ENCODE results near the gene MIA2. TPM values are rescaled to one million over a fixed set of nuclear protein-coding genes. Genes with fewer than 3 reads are reported as not detected.
"Not testable (repeated sequence)": the region's sequence is repeated elsewhere in the genome, so short reads cannot be mapped to it uniquely, and the experiment has no call there.

MIA2 gene
- total and polyA plus RNA-seq, 3 experiments from 2014 or later, result 19.5 to 27.8 (median 21.0) TPM

GRCh38 chr14:39258782-39259545, 25.2 kb downstream of the MIA2 start:
- Mint-ChIP-seq H3K27ac (peak overlapping the region in 1 of 8 donors; percentile 13), H3K36me3 (peaks cover 0 to 27% (median 1%) of the 10 kb centered on the region in 3 donors), H3K4me1 (no peaks in the 10 kb centered on the region), H3K9me3 (peaks cover 0 to 14% (median 5%) of the 10 kb centered on the region in 5 donors), H3K4me3 (no peak overlapping the region), H3K27me3 (no peaks in the 10 kb centered on the region)
- no peak overlapping the region for H3K27ac ChIP-seq (ENCODE audit: low read depth, low read length)
- H3K9me3 ChIP-seq (ENCODE audit: low read length), result no peaks in the 10 kb centered on the region
- H3K4me3 ChIP-seq (ENCODE audit: low read length), result no peak overlapping the region
- H3K36me3 ChIP-seq (ENCODE audit: insufficient read depth, low read length), result no peaks in the 10 kb centered on the region
- no peak for DNase-seq
- ChIA-PET CTCF (interaction anchor here (0.8 kb wide), 1 partner anchor 21 kb away, joined by 3 read pairs; no protein-coding TSS in a partner anchor), POLR2A (interaction anchor here (0.7 kb wide), 1 partner anchor 32 kb away, joined by 8 read pairs; no protein-coding TSS in a partner anchor)
- no peaks in the 10 kb centered on the region for H3K4me1 ChIP-seq (ENCODE audit: insufficient read depth, low read length)
- no peaks in the 10 kb centered on the region for H3K27me3 ChIP-seq (ENCODE audit: insufficient read depth, low read length, poor library complexity, severe bottlenecking)

DNA sequence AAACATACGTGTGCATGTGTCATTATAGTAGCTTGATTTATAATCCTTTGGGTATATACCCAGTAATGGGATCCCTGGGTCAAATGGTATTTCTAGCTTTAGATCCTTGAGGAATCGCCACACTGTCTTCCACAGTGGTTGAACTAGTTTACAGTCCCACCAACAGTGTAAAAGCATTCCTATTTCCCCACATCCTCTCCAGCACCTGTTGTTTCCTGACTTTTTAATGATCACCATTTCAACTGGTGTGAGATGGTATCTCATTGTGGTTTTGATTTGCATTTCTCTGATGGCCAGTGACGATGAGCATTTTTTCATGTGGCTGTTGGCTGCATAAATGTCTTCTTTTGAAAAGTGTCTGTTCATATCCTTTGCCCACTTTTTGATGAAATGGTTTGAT, 26.4 kb downstream of the MIA2 start:
- H3K4me1 ChIP-seq (ENCODE audit: insufficient read depth, low read length); H3K27ac ChIP-seq (ENCODE audit: low read depth, low read length); H3K27me3 ChIP-seq (ENCODE audit: insufficient read depth, low read length, poor library complexity, severe bottlenecking); H3K27ac Mint-ChIP-seq; H3K4me3 ChIP-seq (ENCODE audit: low read length); H3K36me3 ChIP-seq (ENCODE audit: insufficient read depth, low read length); H3K27me3 Mint-ChIP-seq; DNase-seq; H3K9me3 ChIP-seq (ENCODE audit: low read length); H3K4me1 Mint-ChIP-seq; POLR2A ChIA-PET; H3K4me3 Mint-ChIP-seq: not testable (repeated sequence)
- peaks cover 0 to 27% (median 0%) of the 10 kb centered on the region in 3 donors for H3K36me3 Mint-ChIP-seq
- CTCF ChIA-PET, result interaction anchor here (0.9 kb wide), 1 partner anchor 157 kb away, joined by 3 read pairs; the partner anchor contains the start of gene SEC23A
- peaks cover 0 to 14% (median 5%) of the 10 kb centered on the region in 5 donors for H3K9me3 Mint-ChIP-seq

DNA sequence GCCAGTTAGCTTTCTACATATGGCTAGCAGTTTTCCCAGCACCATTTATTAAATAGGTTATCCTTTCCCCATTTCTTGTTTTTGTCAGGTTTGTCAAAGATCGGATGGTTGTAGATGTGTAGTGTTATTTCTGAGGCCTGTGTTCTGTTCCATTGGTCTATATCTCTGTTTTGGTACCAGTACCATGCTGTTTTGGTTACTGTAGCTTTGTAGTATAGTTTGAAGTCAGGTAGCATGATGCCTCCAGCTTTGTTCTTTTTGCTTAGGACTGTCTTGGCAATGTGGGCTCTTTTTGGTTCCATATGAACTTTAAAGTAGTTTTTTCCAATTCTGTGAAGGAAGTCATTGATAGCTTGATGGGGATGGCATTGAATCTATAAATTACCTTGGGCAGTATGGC, 28.5 kb downstream of the MIA2 start:
- H3K27ac ChIP-seq (ENCODE audit: low read depth, low read length); H3K9me3 ChIP-seq (ENCODE audit: low read length); POLR2A ChIA-PET; H3K36me3 ChIP-seq (ENCODE audit: insufficient read depth, low read length); H3K27me3 Mint-ChIP-seq; CTCF ChIA-PET; H3K27me3 ChIP-seq (ENCODE audit: insufficient read depth, low read length, poor library complexity, severe bottlenecking); DNase-seq; H3K4me3 ChIP-seq (ENCODE audit: low read length); H3K4me1 ChIP-seq (ENCODE audit: insufficient read depth, low read length): not testable (repeated sequence)
- Mint-ChIP-seq H3K4me3 (peak overlapping the region in 1 of 7 donors; percentile 56), H3K9me3 (peaks cover 0 to 13% (median 3%) of the 10 kb centered on the region in 5 donors), H3K4me1 (peaks cover 10 to 15% (median 13%) of the 10 kb centered on the region in 3 donors), H3K36me3 (peaks cover 0 to 23% (median 9%) of the 10 kb centered on the region in 3 donors), H3K27ac (peak overlapping the region in 1 of 8 donors; percentile 29)

DNA sequence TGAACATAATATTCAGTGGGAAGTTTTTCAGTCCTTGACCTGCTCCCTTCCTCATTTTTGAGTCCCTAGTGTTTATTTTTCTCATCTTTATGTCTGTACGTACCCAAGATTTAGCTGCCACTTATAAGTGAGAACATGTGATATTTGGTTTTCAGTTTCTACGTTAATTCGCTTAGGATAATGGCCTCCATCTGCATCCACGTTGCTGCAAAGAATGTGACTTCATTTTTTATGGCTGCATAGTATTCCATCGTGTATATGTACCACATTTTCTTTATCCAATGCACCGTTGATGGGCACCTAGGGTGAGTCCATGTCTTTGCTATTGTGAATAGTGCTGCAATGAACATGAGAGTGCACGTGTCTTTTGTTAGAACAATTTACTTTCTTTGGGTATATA, 30.3 kb downstream of the MIA2 start:
- CTCF ChIA-PET, result no interaction called here
- no peak for DNase-seq
- POLR2A ChIA-PET, result no interaction called here
- H3K36me3 ChIP-seq (ENCODE audit: insufficient read depth, low read length), result no peaks in the 10 kb centered on the region
- no peak overlapping the region for H3K27ac ChIP-seq (ENCODE audit: low read depth, low read length)
- H3K4me3 ChIP-seq (ENCODE audit: low read length), result no peak overlapping the region
- Mint-ChIP-seq H3K4me1 (peaks cover 24 to 31% (median 29%) of the 10 kb centered on the region in 3 donors), H3K9me3 (peaks cover 0 to 10% (median 0%) of the 10 kb centered on the region in 5 donors), H3K4me3 (peak overlapping the region in 1 of 7 donors; percentile 12), H3K36me3 (peaks cover 0 to 15% (median 11%) of the 10 kb centered on the region in 3 donors), H3K27ac (no peak overlapping the region), H3K27me3 (no peaks in the 10 kb centered on the region)
- no peaks in the 10 kb centered on the region for H3K9me3 ChIP-seq (ENCODE audit: low read length)
- no peaks in the 10 kb centered on the region for H3K27me3 ChIP-seq (ENCODE audit: insufficient read depth, low read length, poor library complexity, severe bottlenecking)
- peaks cover 7% of the 10 kb centered on the region for H3K4me1 ChIP-seq (ENCODE audit: insufficient read depth, low read length)

- ChIA-PET CTCF (no interaction called here), POLR2A (no interaction called here)
- peaks cover 12% of the 10 kb centered on the region for H3K4me1 ChIP-seq (ENCODE audit: insufficient read depth, low read length)
- DNase-seq, result no peak
- no peak overlapping the region for H3K4me3 ChIP-seq (ENCODE audit: low read length)
- peak overlapping the region in 1 of 7 donors; percentile 97 for H3K4me3 Mint-ChIP-seq
- no peaks in the 10 kb centered on the region for H3K9me3 ChIP-seq (ENCODE audit: low read length)
- H3K27ac Mint-ChIP-seq, result no peak overlapping the region
- no peaks in the 10 kb centered on the region for H3K36me3 ChIP-seq (ENCODE audit: insufficient read depth, low read length)
- H3K27me3 ChIP-seq (ENCODE audit: insufficient read depth, low read length, poor library complexity, severe bottlenecking), result no peaks in the 10 kb centered on the region
- H3K36me3 Mint-ChIP-seq, result peaks cover 0 to 15% (median 11%) of the 10 kb centered on the region in 3 donors
- peaks cover 0 to 10% (median 0%) of the 10 kb centered on the region in 5 donors for H3K9me3 Mint-ChIP-seq
- no peaks in the 10 kb centered on the region for H3K27me3 Mint-ChIP-seq
- peaks cover 28 to 36% (median 34%) of the 10 kb centered on the region in 3 donors for H3K4me1 Mint-ChIP-seq
- H3K27ac ChIP-seq (ENCODE audit: low read depth, low read length), result no peak overlapping the region
Observed at GRCh38 chr14:39264558-39264957, 30.8 kb downstream of the MIA2 start.

- no peak overlapping the region for H3K27ac ChIP-seq (ENCODE audit: low read depth, low read length)
- Mint-ChIP-seq H3K4me1 (peaks cover 33 to 40% (median 39%) of the 10 kb centered on the region in 3 donors), H3K36me3 (peaks cover 0 to 15% (median 11%) of the 10 kb centered on the region in 3 donors), H3K27ac (peak overlapping the region in 5 of 8 donors; percentile 3 to 99 (median 52)), H3K4me3 (peak overlapping the region; percentile 24 to 97 (median 94)), H3K9me3 (peaks cover 0 to 10% (median 0%) of the 10 kb centered on the region in 5 donors), H3K27me3 (no peaks in the 10 kb centered on the region)
- H3K9me3 ChIP-seq (ENCODE audit: low read length), result no peaks in the 10 kb centered on the region
- CTCF ChIA-PET, result no interaction called here
- H3K4me3 ChIP-seq (ENCODE audit: low read length), result no peak overlapping the region
- H3K27me3 ChIP-seq (ENCODE audit: insufficient read depth, low read length, poor library complexity, severe bottlenecking), result no peaks in the 10 kb centered on the region
- DNase-seq, result no peak
- no peaks in the 10 kb centered on the region for H3K36me3 ChIP-seq (ENCODE audit: insufficient read depth, low read length)
- POLR2A ChIA-PET, result interaction anchor here (2.5 kb wide), 1 partner anchor 36 kb away, joined by 14 read pairs; no protein-coding TSS in a partner anchor
- peaks cover 17% of the 10 kb centered on the region for H3K4me1 ChIP-seq (ENCODE audit: insufficient read depth, low read length)
Observed at GRCh38 chr14:39265033-39265432, 31.3 kb downstream of the MIA2 start.

- CTCF ChIA-PET, result interaction anchor here (1.6 to 2.1 kb wide), 2 partner anchors 35 to 166 kb away, joined by 4 to 9 read pairs; partner anchors contain the start of gene FBXO33
- Histone ChIP-seq H3K4me3 (ENCODE audit: low read length) (peak overlapping the region; percentile 92), H3K4me1 (ENCODE audit: insufficient read depth, low read length) (peaks cover 24% of the 10 kb centered on the region), H3K9me3 (ENCODE audit: low read length) (no peaks in the 10 kb centered on the region), H3K27me3 (ENCODE audit: insufficient read depth, low read length, poor library complexity, severe bottlenecking) (no peaks in the 10 kb centered on the region), H3K27ac (ENCODE audit: low read depth, low read length) (peak overlapping the region; percentile 91), H3K36me3 (ENCODE audit: insufficient read depth, low read length) (no peaks in the 10 kb centered on the region)
- Mint-ChIP-seq H3K27ac (peak overlapping the region; percentile 82 to 99 (median 98)), H3K36me3 (peaks cover 0 to 15% (median 5%) of the 10 kb centered on the region in 3 donors), H3K27me3 (no peaks in the 10 kb centered on the region), H3K4me1 (peaks cover 41 to 50% (median 48%) of the 10 kb centered on the region in 3 donors), H3K4me3 (peak overlapping the region; percentile 84 to 97 (median 95)), H3K9me3 (peaks cover 0 to 6% (median 0%) of the 10 kb centered on the region in 5 donors)
- DNase-seq, result no peak
- POLR2A ChIA-PET, result interaction anchor here (0.6 to 3.8 kb wide), 6 partner anchors 9 to 166 kb away, joined by 6 to 55 read pairs (median 12); partner anchors contain the start of genes FBXO33, SEC23A and TRAPPC6B
Observed at GRCh38 chr14:39265806-39266524, 32.2 kb downstream of the MIA2 start.

Measured in CD8-positive, alpha-beta memory T cell (primary cell).